GM10248 (cell line): Measurements from ENCODE around the gene TAF1.
"Not testable (repeated sequence)": the region's sequence is repeated elsewhere in the genome, so short reads cannot be mapped to it uniquely, and the experiment has no call there.

Experiments
- CTCF ChIA-PET: fragments of 300-600 bp; sonication (Branson Sonifier 250); formaldehyde crosslinking; extraction: SDS; loops from one replicate; lab custom pipeline; 2021; ENCODE audit warnings: antibody characterized with exemption; lab: Yijun Ruan, JAX
- POLR2A ChIA-PET: fragments of 350-650 bp; sonication (Branson Sonifier 250); formaldehyde crosslinking; extraction: SDS; loops from one replicate; lab custom pipeline; 2020; ENCODE audit warnings: antibody characterized with exemption; lab: Yijun Ruan, JAX
- DNase-seq: peaks from one replicate; pipeline ENCODE4 v3.0.0; 2012; ENCODE audit errors: extremely low spot score
- CTCF ChIP-seq: IDR thresholded peaks from 2 replicates; pipeline ENCODE4 v1.5.1; 2012; ENCODE audit warnings: mild to moderate bottlenecking, low read depth; ENCODE audit errors: extremely low read depth, missing control alignments, control extremely low read depth

Gene TAF1

GRCh38 chrX:71364221-71364620 lies 1.9 kb upstream of the TAF1 start:
- CTCF ChIA-PET = no interaction called here
- POLR2A ChIA-PET = no interaction called here
- TF ChIP-seq CTCF = no peak
- no peak for DNase-seq

- CTCF ChIA-PET = interaction anchor here (1.0 kb wide), 1 partner anchor 111 kb away, joined by 3 read pairs; the partner anchor contains the start of gene ZMYM3
- POLR2A ChIA-PET = interaction anchor here (0.8 to 1.4 kb wide), 6 partner anchors 59 to 327 kb away, joined by 3 to 12 read pairs (median 5); partner anchors contain the start of gene NONO
These were observed 742 bp upstream of the TAF1 start for GRCh38 chrX:71365356-71365874.

GRCh38 chrX:71366674-71367256 lies 608 bp downstream of the TAF1 start:
- TF ChIP-seq CTCF = no peak
- POLR2A ChIA-PET = interaction anchor here (0.6 to 1.4 kb wide), 9 partner anchors 60 to 368 kb away, joined by 3 to 12 read pairs (median 5); partner anchors contain the start of gene NONO
- CTCF ChIA-PET = no interaction called here
- peak; percentile 22 for DNase-seq

More at GRCh38 chrX:71365356-71365874, 742 bp upstream of the TAF1 start:
- TF ChIP-seq CTCF = no peak
- DNase-seq = no peak

GRCh38 chrX:71367396-71367795 lies 1.2 kb downstream of the TAF1 start:
- CTCF ChIA-PET = no interaction called here
- DNase-seq = no peak
- POLR2A ChIA-PET = no interaction called here
- no peak for TF ChIP-seq CTCF

- DNase-seq = no peak
- POLR2A ChIA-PET = interaction anchor here (1.1 kb wide), 1 partner anchor 76 kb away, joined by 4 read pairs; no protein-coding TSS in a partner anchor
- CTCF ChIA-PET = no interaction called here
- no peak for TF ChIP-seq CTCF
These were observed 6.2 kb downstream of the TAF1 start for GRCh38 chrX:71372388-71372787.

GRCh38 chrX:71378732-71379131 lies 12.6 kb downstream of the TAF1 start:
- TF ChIP-seq CTCF = no peak
- DNase-seq = no peak
- ChIA-PET CTCF (no interaction called here), POLR2A (interaction anchor here (0.6 kb wide), 1 partner anchor 70 kb away, joined by 5 read pairs; no protein-coding TSS in a partner anchor)

GRCh38 chrX:71391725-71392124 lies 25.6 kb downstream of the TAF1 start:
- DNase-seq, CTCF ChIA-PET, POLR2A ChIA-PET: not testable (repeated sequence)
